ENCODE data around the gene FHIT. TPM values are rescaled to one million over a fixed set of nuclear protein-coding genes. Genes with fewer than 3 reads are reported as not detected.

Gene FHIT
- polyA plus RNA-seq, 1 of the 3 experiments (the other 2 are of a cell fraction): 0.41 TPM

DNA sequence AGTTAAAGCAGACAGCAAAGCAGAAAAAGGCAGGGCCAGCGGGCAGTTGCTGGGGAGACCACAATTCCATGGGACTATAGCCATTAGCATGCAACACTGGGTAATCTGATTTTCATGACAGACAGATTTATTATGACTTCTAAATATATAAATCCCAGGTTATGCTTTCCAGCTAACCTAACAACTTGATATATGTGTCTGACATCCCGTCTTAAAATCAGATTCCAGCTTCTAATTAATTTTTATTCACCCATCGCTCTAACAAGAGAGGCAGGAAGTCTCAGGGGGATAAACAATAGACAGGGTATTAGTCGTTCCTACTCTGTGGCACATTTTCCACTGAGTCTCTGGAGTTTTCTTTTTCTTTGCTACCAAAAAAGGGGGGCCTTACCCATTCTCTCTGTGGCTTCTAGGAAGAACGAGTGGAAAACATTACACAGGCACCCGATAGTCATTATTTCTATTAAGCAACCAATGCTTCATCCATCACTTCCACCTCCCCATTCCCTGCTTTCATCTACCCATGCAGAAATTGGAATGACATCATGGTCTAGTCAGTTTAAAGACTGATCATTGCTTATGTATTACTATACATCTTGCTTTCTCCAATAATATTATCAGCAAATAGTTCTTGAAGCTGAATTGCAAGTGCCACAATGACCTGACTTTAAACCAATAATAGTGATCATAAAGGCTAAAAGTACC lies 173.1 kb downstream of the FHIT start:
- Histone ChIP-seq H4K20me1 (ENCODE audit: insufficient read depth) (no peaks in the 10 kb centered on the region), H3F3A (replicated peaks; ENCODE audit: insufficient read depth) (no peaks in the 10 kb centered on the region), H3K4me3 (ENCODE audit: low read depth in 2 of 2, low read length in 1 of 2) (no peak overlapping the region), H3K9me3 (no peaks in the 10 kb centered on the region), H3K4me2 (no peak overlapping the region), H3K79me2 (ENCODE audit: insufficient read depth) (no peaks in the 10 kb centered on the region), H3K36me3 (replicated peaks in 1 of 2; ENCODE audit: control insufficient read depth in 1 of 2, insufficient read depth in 2 of 2, low read length in 1 of 2) (no peaks in the 10 kb centered on the region), H3K9ac (no peak overlapping the region), H3K4me1 (ENCODE audit: control insufficient read depth in 1 of 2, insufficient read depth in 2 of 2, low read depth in 1 of 2, low read length in 1 of 2) (no peaks in the 10 kb centered on the region), H2AFZ (ENCODE audit: low read depth) (no peak overlapping the region), H3K27ac (ENCODE audit: low read depth in 2 of 2, low read length in 1 of 2) (no peak overlapping the region), H3K9me2 (no peaks in the 10 kb centered on the region), H3K27me3 (ENCODE audit: insufficient read depth) (no peaks in the 10 kb centered on the region)
- no peak for TF ChIP-seq FOXJ3 (CRISPR knock-in tag; IDR thresholded peaks at IDR 0.05)
- TF ChIP-seq MEF2A (IDR thresholded peaks at IDR 0.05; ENCODE audit: borderline replicate concordance, low read depth): no peak
- TF ChIP-seq, protein P1, sequence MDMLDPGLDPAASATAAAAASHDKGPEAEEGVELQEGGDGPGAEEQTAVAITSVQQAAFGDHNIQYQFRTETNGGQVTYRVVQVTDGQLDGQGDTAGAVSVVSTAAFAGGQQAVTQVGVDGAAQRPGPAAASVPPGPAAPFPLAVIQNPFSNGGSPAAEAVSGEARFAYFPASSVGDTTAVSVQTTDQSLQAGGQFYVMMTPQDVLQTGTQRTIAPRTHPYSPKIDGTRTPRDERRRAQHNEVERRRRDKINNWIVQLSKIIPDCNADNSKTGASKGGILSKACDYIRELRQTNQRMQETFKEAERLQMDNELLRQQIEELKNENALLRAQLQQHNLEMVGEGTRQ (IDR thresholded peaks at IDR 0.05; ENCODE audit: borderline replicate concordance, low read depth, low read length): no peak
- no peak for TF ChIP-seq CTCF (IDR thresholded peaks at IDR 0.05)
- TF ChIP-seq RCOR1 (IDR thresholded peaks at IDR 0.05; ENCODE audit: low read length): no peak
- no peak for TF ChIP-seq JUND (IDR thresholded peaks at IDR 0.05)
- no peak for TF ChIP-seq GATA2 (CRISPR knock-in tag; IDR thresholded peaks at IDR 0.05)
- TF ChIP-seq GABPA (IDR thresholded peaks at IDR 0.05; ENCODE audit: low read depth): no peak
- TF ChIP-seq USF1 (IDR thresholded peaks at IDR 0.05; ENCODE audit: borderline replicate concordance, low read depth): no peak
- TF ChIP-seq RXRA (IDR thresholded peaks at IDR 0.05; ENCODE audit: borderline replicate concordance, low read depth): no peak
- no peak for TF ChIP-seq SMC3 (IDR thresholded peaks at IDR 0.05; ENCODE audit: low read depth, low read length)
- no peak for TF ChIP-seq MAX (IDR thresholded peaks at IDR 0.05; ENCODE audit: low read depth)
- no peak for TF ChIP-seq SIN3A (IDR thresholded peaks at IDR 0.05; ENCODE audit: borderline replicate concordance, low read depth, low read length)
- ChIA-PET CTCF (no interaction called here), POLR2A (no interaction called here)
- DNase-seq: no peak
- 49% methylated on average over 6 of the region's 6 CpGs for WGBS (ENCODE audit: low lambda C conversion rate)

DNA sequence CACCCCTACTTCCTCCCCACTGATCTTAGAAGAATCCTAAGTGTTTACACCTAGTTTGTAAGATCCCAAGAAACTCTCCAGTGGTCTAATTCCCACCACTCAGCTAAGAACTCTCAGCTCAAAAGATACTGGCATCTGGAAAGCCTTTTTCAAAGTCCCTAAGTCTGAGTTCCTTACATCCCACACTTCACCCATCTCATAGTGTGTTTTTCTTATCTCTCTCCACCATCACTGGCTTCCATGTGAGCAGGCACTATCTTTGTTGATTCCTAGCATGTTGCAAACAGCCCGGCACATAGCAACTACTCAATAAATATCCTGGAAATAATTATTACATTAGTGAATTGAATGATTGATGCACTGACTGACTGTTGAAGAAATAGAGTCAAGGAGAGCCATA lies 173.7 kb downstream of the FHIT start:
- Histone ChIP-seq H3K27me3 (ENCODE audit: insufficient read depth) (no peaks in the 10 kb centered on the region), H3K9ac (no peak overlapping the region), H3K4me1 (ENCODE audit: control insufficient read depth in 1 of 2, insufficient read depth in 2 of 2, low read depth in 1 of 2, low read length in 1 of 2) (no peaks in the 10 kb centered on the region), H3F3A (replicated peaks; ENCODE audit: insufficient read depth) (no peaks in the 10 kb centered on the region), H3K4me3 (ENCODE audit: low read depth in 2 of 2, low read length in 1 of 2) (no peak overlapping the region), H3K79me2 (ENCODE audit: insufficient read depth) (no peaks in the 10 kb centered on the region), H3K27ac (ENCODE audit: low read depth in 2 of 2, low read length in 1 of 2) (no peak overlapping the region), H3K36me3 (replicated peaks in 1 of 2; ENCODE audit: control insufficient read depth in 1 of 2, insufficient read depth in 2 of 2, low read length in 1 of 2) (no peaks in the 10 kb centered on the region), H4K20me1 (ENCODE audit: insufficient read depth) (no peaks in the 10 kb centered on the region), H3K4me2 (no peak overlapping the region), H3K9me3 (no peaks in the 10 kb centered on the region), H2AFZ (ENCODE audit: low read depth) (no peak overlapping the region), H3K9me2 (no peaks in the 10 kb centered on the region)
- 86% methylated on average over 1 of the region's 1 CpG for WGBS (ENCODE audit: low lambda C conversion rate)
- POLR2A ChIA-PET: no interaction called here
- no peak for DNase-seq
- CTCF ChIA-PET: no interaction called here
- TF ChIP-seq USF1 (IDR thresholded peaks at IDR 0.05; ENCODE audit: borderline replicate concordance, low read depth): no peak
- no peak for TF ChIP-seq TEAD4 (IDR thresholded peaks at IDR 0.05; ENCODE audit: borderline replicate concordance, insufficient read depth)
- no peak for TF ChIP-seq NRF1 (IDR thresholded peaks at IDR 0.05; ENCODE audit: low read depth, low read length)
- TF ChIP-seq, protein P1 (IDR thresholded peaks at IDR 0.05; ENCODE audit: borderline replicate concordance, low read depth, low read length): no peak
- no peak for TF ChIP-seq MAX (IDR thresholded peaks at IDR 0.05; ENCODE audit: low read depth)
- no peak for TF ChIP-seq PBX3 (IDR thresholded peaks at IDR 0.05)
- TF ChIP-seq FOXJ3 (CRISPR knock-in tag; IDR thresholded peaks at IDR 0.05): no peak
- TF ChIP-seq YY1 (IDR thresholded peaks at IDR 0.05; ENCODE audit: low read depth): no peak
- no peak for TF ChIP-seq RXRA (IDR thresholded peaks at IDR 0.05; ENCODE audit: borderline replicate concordance, low read depth)
- TF ChIP-seq MEF2A (IDR thresholded peaks at IDR 0.05; ENCODE audit: borderline replicate concordance, low read depth): no peak
- TF ChIP-seq SMC3 (IDR thresholded peaks at IDR 0.05; ENCODE audit: low read depth, low read length): no peak
